GM19043 (cell line): Measurements from ENCODE around the gene EDC4.
"Not testable (repeated sequence)": the region's sequence is repeated elsewhere in the genome, so short reads cannot be mapped to it uniquely, and the experiment has no call there.

ENCODE experiments used
- ATAC-seq: cut with Tn5 transposase; IDR thresholded peaks from one replicate; pipeline ENCODE4 v1.9.1; 2021; ENCODE audit warnings: low read depth; ENCODE audit not compliant: unreplicated experiment

The EDC4 gene

DNA sequence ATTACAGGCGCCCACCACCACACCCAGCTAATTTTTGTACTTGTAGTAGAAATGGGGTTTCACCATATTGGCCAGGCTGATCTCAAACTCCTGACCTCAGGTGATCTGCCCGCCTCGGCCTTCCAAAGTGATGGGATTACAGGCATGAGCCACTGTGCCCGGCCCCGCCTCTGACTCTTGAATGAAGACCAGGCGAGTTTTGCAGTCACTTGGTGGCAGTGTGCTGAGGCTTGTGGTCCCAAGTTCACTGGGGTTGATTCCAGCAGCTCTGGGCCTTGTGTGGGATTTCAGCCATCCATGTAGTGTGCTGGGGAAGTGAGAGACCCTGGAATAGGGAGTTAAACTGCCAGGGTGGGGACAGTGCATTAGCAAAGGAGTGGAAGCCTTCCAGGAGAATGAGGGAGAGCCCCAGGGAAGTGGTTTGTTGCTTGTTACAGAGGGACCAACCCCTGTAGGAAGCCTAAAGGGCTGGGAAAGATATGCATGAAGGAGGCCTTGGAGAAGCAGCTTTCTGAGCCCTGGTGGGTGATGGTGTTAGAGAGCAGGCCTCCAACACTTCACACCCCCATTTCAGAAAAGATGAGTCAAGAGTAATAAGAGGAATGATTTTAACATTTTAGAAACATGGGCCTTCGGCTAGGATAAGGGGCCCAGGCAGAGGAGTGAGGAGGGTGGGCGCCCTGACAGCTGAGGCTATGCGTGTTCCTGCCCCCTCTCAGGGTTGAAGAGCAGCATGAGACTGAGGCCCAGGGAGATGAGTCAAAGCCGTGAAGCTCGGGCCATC lies 34.7 kb downstream of the EDC4 start:
- no peak for ATAC-seq

- no peak for ATAC-seq
Observed at GRCh38 chr16:67909056-67909742, 36.3 kb downstream of the EDC4 start.

GRCh38 chr16:67910158-67910557 lies 37.3 kb downstream of the EDC4 start:
- no peak for ATAC-seq

GRCh38 chr16:67914758-67915495 lies 42.1 kb downstream of the EDC4 start:
- ATAC-seq, result no peak

DNA sequence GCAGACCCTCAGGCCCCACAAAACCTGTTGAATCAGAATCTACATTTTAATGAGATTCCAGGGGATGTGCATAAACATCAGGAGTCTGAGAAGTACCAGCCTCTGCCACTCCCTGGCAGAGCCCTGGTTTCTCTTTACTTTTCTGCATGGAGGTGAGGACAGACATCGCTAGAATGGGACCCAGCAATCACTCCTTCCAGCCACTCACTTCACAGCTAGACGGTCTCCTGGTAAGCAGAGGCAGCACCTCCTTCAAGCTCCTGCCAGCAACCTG lies 42.6 kb downstream of the EDC4 start:
- ATAC-seq, result not testable (repeated sequence)

- no peak for ATAC-seq
Observed at GRCh38 chr16:67915831-67916723, 43.2 kb downstream of the EDC4 start.

- no peak for ATAC-seq
Observed at GRCh38 chr16:67917140-67917851, 44.4 kb downstream of the EDC4 start.

- ATAC-seq, result no peak
Observed at GRCh38 chr16:67917852-67918236, 45.0 kb downstream of the EDC4 start.

DNA sequence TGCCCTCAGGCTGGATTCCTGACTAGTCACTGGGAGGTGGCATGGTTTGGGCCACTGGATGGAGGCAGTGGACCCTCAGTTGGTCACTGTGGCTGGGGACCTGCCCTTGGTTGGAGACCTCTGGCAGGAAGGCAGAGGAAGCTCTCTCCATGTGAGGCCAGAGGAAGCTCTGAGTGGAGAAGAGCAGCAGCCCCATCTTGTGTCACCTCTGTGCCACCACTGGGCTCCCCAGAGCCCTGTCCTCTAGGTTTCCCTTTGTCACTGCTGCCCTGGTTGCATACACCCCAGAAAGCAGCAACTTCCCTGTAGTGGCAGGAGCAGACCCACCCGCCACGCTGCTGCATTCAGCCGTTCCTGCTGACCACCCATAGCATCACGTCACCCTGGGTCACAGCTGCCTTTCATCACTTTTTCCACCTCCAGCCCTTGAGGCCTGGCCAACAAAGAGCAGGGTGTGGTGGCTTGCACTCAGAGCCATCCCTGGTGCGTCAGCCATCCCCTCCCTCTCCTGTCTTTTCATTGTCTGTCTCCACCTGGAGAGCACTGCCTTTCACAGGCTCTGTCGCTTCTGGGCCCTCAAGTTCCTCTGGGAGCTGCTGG lies 46.9 kb downstream of the EDC4 start:
- ATAC-seq, result no peak

DNA sequence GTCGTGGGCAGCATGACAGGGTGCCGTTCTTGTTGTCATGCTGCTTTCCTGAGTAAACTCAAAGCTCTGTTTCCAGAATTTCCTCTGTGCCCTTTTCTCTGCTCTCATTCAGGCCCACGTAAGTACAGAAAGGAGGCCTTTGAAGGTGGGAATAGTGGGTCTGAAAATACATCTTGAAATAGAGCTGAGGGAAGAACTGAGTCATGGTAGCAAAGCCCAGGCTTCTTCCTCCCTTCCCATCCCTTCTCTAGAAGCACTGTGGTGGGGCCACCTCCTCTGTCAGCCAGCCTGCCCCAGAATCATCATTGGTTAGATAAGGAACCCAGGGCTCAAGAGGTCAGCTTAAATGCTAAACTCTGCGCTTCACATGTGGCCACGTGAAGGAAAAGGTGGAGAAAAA lies 49.4 kb downstream of the EDC4 start:
- no peak for ATAC-seq

DNA sequence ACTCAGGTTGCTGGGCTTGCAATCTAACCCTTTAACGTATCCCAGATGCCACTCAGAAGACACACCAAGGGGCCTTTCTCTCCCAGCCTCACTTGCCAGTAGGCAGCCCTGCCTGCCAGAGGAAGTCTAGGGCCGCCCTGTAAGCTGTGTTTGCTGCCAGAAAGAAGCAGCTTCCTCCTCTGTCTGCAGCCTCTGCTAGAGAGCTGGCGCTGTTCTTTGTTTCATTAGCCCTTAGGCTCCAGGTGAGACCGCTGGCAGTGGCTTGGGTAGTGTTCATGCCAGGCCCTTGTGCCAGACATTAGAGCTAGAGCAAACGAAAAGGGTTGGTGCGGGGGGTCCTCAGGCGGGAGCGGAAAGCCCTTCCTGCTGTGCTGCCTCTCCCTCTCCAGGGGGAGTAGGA lies 49.9 kb downstream of the EDC4 start:
- no peak for ATAC-seq

GRCh38 chr16:67923414-67924116 lies 50.7 kb downstream of the EDC4 start:
- ATAC-seq, result no peak

GRCh38 chr16:67924140-67924906 lies 51.5 kb downstream of the EDC4 start:
- no peak for ATAC-seq

GRCh38 chr16:67926181-67926750 lies 53.4 kb downstream of the EDC4 start:
- no peak for ATAC-seq

DNA sequence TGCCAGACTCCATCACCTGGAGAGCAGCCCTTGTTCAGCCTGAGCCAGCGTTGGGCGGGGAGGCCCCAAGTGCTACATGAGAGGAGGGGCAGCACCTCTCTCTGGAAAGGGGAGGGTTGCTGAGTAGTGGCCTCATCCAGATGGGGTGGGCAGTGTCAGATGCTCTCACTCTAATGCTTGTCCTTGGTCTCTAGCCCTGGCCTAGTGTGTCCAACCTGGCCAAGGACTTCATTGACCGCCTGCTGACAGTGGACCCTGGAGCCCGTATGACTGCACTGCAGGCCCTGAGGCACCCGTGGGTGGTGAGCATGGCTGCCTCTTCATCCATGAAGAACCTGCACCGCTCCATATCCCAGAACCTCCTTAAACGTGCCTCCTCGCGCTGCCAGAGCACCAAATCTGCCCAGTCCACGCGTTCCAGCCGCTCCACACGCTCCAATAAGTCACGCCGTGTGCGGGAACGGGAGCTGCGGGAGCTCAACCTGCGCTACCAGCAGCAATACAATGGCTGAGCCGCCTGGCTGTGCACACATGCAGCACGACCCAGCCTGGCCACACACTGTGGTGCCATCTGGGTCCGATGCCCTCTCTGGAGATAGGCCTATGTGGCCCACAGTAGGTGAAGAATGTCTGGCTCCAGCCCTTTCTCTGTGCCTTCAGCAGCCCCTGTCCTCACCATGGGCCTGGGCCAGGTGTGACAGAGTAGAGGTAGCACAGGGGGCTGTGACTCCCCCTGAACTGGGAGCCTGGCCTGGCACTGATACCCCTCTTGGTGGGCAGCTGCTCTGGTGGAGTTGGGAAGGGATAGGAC lies 54.5 kb downstream of the EDC4 start:
- no peak for ATAC-seq

DNA sequence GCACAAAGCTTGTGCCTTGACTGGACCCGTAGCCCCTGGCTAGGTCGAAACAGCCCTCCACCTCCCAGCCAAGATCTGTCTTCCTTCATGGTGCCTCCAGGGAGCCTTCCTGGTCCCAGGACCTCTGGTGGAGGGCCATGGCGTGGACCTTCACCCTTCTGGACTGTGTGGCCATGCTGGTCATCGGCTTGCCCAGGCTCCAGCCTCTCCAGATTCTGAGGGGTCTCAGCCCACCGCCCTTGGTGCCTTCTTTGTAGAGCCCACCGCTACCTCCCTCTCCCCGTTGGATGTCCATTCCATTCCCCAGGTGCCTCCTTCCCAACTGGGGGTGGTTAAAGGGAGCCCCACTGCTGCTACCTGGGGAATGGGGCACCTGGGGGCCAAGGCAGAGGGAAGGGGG lies 55.3 kb downstream of the EDC4 start:
- ATAC-seq, result no peak
